HG03342 (cell line): ENCODE results near the gene H2AZ1.
"Not testable (repeated sequence)": the region's sequence is repeated elsewhere in the genome, so short reads cannot be mapped to it uniquely, and the experiment has no call there.

ENCODE experiments used
- ATAC-seq: cut with Tn5 transposase; IDR thresholded peaks from one replicate; pipeline ENCODE4 v1.9.1; 2021; ENCODE audit warnings: mild to moderate bottlenecking, moderate library complexity; ENCODE audit not compliant: unreplicated experiment

H2AZ1 gene

DNA sequence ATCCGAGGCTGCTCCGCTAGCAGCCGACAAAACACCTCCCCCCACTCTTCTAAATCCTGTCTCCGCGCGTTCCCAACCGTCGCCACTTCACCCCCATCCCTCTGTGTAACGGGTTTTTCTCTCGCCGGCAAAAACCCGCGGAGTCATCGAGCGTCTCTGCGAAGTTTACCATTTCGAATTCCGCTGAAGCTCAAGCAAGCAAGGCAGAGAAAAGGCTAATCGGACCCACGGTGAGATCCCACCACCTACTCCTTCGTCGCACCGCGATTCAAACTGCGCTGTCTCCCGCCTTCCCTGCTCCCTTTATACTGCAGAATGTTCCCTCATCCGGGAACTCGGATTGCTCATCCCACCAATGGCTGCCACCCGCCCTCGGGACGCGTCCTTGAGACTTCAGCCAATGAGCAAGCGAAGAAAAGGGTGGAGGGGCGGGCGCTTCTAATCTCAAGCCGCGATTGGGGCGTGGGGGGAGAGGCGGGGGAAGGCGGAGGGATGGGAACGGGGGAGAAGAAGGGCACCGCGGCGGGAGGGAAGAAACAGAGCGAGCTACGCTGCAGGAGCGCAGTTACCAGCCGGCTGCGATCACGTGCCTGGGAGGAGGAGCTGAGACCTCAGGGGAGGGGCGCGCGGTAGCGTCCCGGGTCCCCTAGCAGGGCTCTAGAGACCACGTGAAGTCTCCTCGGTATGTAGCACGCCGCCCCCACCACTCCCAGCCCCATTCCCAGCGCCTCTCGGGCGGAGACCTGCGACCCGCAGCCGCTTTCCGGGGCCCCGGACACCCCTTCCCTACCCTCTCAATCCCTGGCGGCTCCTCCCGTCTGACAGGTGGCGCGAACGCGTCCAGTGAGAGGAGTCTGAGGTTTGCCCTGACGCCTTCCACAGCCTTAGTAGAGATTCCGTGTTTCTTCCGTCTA, at the start of gene H2AZ1:
H2AZ1 (minus strand) TSS at position 277 of the 914 bp plus-strand sequence; CDS start at position 172, 105 bp downstream.
- peak; percentile 58 for ATAC-seq

DNA sequence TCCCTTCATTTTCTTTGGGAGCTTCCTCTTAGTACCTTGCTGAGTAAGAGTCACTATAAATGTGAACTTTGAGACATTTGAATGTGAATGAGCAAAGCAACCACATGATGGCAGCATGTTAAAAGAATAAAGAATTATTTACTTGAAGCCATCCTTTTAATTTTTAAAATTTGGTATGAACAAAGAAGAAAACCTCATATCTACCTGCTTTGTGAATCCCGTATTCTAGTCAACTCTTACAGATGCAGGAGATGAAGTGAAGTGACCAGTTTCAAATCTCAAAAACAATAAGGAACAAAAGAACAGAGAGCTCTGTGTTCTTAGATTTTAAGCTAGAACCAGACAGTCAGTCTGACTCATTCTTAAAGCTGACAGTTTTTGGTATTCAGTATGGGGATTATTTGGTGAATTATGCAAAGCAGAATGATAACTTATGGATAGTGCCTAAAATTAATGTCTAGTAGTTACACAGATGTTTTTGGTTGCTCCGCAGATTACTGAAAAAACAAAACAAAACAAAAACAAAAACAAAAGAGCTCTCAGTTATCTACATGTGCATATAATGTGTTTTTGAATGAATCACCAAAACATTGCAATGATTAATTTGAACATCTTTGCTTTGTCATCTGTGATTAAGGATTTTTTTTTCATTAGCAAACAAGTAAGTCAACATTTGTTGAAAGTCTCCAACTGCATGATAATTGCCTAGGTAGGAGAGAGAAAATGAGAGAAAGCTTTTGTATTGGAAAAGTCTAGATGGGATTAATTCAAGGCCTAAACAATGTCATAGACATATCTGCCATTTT, 48.2 kb upstream of the H2AZ1 start:
- ATAC-seq, result no peak

DNA sequence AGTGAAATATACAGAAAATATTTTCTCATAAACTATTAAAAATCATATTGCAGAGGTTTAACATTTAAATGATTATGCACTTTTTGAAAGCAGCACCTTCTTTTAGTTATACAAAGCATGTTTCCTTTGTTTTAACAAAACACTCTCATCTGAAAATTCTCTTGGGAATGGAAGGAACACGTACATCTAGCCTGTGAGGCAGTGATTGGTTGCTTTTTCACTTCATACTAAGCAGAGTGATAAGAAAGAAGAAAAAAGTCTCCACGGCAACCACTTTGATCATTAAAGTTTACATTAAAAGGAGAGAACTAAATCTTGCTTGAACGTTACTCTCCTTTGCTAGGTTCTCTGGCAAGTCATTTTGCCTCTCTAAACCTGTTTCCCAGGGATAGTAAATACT, 41.7 kb upstream of the H2AZ1 start:
- no peak for ATAC-seq

DNA sequence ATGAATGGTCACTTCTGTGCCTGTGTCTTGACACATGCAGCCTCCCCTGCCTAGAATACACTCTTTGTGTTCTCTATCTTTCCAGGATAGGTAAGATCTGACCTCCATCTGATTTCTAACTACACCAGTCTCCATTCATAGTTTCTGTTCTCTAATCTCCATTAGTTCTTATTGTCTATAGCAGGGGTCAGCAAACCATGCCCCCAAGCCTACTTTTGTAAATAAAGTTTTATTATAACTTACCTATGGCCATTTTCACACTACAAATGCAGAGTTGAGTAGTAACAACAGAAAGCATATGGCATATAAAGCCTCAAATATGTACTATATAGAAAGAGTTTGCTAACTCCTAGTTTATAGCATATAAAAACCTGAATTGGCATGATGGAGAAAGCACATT, 37.6 kb upstream of the H2AZ1 start:
- ATAC-seq, result no peak

DNA sequence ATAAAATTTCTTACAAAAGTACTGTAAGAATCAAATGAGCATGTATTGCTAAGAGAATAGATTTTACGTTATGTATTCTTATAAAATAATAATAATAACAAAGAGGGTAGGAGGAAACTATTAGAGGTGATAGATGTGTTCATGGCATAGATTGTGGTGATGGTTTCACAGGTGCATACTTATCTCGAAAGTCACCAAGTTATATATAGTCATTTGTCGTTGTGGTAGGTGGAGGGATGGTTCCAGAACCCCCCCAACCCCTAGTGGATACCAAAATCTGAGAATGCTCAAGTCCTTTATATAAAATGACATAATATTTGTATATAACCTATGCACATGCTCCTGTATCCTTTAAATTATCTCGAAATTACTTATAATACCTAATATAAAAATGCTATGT, 36.7 kb upstream of the H2AZ1 start:
- ATAC-seq, result no peak

DNA sequence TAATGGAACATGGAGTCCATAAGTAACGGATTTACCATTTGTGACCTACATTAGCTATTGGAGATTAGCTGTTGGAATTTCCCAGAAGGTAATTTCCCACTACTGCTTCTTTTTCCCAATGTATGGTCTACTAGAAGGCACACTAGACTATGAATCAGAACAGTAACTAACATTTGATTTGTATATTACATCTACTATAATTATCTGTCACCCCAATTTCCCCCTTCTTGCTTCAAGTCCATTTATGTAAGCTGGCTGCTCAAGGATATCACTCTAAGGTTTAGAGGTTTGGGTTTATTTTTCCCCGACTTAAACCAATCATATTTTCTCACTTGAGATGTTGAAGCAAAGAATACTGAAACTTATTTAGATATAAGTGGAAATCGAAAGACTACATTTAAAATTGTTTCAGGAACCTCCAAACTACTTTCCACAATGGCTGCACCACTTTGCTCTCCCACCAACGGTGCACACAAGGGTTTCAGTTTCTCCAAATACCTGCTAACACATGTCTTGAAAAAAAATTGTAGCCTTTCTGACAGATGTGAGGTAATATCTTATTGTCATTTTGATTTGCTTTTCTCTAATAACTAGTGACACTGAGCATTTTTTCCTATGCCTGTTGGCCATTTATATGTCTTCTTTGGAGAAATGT, 33.3 kb upstream of the H2AZ1 start:
- peak; percentile 32 for ATAC-seq

DNA sequence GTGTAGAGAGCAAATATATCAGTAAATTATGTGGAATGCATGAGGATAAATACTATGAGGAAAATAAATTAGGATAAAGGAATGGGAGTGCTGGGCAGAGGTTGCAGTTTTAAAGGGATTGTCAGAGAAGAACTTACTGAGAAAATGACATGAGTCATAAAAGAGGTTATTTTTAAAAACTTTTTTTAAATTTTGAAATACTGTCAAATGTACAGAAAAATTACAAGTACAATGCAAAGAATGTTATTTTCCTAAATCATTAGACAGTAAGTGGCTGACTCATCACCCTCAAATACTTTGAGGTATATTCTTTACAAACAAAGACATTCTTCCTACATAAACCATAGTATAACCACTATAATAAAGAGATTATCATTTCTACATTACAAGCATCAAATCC, 29.8 kb upstream of the H2AZ1 start:
- no peak for ATAC-seq

DNA sequence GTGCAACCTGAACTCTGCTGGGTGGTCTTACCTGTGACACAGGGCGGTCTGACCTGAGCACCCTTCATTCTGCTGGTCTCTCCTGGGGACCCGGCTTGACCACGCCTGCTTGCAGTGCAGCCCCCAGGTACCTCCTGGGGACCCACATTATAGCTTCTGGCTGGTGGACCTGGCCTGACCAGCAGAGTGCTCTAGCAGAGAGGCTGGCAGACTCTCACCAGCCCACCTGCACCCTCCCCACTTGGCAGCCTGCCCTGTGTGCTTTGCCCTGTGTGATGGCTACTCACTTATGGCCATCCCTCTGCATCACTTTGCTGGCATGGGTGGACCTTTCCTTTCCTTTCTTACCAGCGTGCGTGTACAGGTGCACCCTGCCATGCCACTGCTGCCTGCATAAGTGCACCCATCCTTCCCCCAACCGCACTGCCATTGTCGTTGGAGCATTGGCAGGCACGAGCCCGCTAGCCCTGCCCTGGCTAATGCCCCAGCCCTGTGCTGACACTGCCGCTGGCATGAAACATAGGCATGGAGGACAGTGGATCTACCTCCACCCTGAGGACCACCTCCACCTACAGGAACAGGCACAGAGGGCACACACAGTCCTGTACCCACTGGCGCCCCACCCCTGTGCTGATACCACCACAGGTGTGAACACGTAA, 21.5 kb upstream of the H2AZ1 start:
- ATAC-seq, result no peak

DNA sequence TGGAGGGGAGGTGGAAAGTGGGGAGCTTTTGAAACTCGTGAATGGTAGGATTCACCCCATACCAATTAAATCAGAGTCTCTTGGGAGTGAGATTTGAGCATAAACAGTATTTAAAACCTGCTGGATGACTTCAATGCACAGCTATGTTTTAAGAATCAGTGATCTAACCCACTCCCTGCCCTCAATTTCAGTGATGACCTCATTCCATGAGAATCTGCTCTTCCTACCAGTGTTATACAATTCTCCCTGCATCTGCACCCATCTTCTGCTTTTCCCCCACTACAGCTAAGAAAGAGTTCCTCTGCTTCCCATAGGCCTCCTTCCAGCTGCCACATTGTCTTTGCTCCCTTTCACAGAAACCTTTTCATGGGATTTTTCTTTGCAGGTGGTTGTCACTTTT, 18.3 kb upstream of the H2AZ1 start:
- ATAC-seq, result no peak

DNA sequence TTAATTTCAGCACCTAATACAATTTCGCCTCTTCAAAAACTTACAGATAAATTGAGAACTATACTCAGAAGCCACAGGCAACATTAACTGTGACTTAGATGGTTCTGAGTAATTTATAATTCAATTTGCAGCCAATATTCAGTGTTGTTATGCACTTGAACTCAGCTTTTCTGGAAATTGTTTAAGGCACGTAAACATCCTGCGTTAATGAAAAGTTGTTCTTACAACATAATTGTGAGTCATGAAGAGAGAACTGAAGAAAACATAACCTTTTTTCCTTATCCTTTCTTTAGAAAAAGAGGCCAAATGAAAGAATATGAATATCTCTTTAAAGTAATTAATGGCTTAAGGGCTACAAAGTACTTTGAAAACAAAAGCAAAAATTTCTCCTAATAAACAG, 16.6 kb upstream of the H2AZ1 start:
- no peak for ATAC-seq

DNA sequence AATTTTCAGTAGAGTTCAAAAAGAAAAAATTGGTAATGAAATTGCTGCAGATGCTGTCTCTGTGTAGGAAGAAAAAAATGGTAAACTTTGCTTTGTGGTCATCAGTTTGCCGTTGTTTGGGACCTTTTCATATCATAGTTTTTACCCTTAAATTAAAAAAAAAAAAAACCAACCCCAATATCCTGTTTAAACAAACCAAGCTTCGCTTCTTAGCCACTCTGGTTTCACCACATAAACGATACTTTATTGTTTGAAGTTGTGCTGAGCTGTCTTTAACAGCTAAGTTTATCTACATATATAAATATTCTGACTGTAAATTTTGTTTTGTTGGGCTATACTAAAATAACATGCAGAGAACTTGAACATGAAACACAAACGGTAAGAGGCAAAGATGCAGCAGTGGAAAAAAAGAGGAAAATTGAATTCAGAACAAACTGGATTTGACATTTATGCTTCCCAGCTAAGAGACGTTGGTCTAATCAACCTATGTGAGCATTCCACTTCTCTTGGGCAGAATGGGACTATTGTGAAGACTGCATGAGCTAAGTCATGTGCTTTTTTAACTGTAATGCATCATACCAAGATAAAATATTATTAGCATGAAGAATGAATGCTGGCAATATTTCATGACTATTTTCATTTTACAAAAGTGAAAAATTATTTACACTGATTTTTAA, 15.7 kb upstream of the H2AZ1 start:
- ATAC-seq, result no peak

DNA sequence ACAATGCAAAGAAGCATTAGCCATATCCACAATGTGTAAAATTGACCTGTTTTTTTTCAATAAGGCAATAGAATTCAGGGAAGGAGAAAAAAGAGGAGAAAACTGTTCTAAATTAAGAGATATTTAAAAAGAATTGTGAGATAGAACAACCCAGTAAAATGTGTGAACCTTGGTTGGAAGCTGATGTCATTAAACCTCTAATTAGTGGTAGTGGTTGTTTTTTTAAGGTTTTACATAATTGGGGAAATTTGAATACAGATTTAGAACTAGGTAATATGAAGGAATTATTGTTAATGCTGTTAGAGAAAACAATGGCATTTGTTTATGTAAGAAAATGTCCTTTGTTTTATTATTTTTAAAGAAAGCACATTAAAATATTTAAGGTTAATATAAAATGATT, 15.1 kb upstream of the H2AZ1 start:
- ATAC-seq, result no peak

DNA sequence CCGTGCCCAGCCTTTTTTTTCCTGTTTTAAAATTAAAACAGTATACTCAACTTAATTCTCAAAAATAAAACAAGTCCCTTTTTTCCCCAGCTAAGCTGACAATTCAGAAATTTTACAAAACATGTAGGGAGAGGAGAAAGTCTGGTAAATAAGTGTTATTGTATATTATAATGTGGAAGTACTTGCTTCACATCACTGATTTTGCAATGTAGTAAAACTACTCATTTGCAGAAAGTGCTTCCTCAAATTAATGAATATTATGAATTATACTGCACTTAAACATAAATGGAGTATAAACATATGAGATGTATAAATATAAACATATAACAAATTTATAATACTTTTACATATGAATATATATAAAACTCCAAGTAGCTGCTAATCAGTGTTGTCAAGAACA, 11.6 kb upstream of the H2AZ1 start:
- no peak for ATAC-seq

DNA sequence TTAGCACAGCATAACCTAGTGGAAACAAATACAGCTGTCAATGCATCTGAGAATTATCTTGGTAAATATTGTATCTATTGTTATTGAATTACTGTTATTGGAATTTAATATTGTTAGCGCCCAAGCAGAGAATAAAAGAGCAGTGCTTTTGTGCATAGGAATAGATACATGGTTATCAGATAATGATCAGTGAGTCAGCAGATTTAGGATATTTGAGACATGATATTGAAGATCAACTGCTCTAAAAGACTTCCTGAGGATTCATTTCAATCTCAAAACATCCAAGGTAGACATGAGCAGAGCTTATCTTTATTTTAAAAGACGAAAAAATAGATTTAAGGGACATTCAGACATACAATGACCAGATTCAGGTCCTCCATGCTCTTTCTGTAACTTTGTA, 10.6 kb upstream of the H2AZ1 start:
- no peak for ATAC-seq

DNA sequence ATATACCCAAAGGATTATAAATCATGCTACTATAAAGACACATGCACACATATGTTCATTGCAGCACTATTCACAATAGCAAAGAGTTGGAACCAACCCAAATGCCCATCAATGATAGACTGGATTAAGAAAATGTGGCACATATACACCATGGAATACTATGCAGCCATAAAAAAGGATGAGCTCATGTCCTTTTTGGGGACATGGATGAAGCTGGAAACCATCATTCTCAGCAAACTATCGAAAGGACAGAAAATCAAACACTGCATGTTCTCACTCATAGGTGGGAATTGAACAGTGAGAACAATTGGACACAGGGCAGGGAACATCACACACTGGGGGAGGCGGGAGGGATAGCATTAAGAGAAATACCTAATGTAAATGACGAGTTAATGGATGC, 8.1 kb upstream of the H2AZ1 start:
- not testable (repeated sequence) for ATAC-seq

DNA sequence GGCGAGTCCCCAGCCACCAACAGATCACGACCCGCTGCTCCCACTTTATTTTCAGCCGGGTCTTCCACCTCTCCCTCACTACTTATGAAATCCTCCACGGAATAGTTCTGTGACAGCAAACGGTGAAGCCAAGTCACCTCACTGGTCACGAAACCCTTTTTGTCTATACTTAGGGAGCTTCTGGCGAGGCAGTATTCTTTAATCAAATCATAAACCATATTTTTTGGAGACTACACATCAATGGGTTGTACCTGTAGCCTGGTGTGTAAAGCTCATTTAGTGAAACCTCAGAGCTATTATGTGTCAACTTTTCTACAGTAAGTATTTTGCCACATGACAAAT, 809 bp upstream of the H2AZ1 start:
- no peak for ATAC-seq

DNA sequence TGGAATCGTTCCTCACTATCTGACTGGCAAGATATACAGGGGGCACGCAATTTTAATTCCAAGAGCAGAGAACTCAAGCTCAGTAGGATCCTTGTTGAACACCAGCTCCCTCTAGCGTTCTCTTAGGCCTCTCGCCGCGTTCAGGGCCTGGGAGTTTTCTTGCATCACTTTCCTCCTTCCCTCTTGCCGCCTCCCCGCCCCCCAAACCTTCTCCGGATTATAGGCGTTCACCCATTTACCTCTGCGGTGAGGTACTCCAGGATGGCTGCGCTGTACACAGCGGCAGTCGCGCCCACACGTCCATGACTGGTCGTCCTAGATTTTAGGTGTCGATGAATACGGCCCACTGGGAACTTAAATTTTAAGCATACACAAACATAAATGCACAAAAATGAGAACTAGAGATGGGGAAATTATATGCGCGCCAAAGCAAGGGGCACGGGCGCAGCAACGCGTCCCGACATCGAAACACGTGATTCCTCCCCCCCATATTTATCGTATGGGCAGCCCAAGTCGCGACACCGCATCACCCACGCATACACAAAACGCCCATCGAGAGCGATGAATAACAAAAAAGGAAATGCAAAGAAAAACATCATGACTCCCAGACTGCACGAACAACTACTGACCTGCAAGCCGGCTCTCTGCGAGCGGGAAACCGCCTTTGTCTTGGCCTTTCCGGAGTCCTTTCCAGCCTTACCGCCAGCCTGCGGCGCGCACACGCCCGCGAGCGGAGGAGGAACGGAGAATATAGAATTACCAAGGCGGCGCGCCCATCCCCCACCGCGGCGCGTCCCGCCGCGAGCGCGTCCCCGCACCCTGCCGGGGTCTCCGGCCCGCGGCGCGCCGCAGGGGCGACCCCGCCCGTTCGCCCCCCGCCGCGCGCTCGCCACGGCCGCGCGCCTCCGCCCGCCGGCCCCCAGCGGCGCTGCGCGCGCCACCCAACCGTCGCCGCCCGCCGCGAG, 759 bp downstream of the H2AZ1 start:
- ATAC-seq, result peak; percentile 30

DNA sequence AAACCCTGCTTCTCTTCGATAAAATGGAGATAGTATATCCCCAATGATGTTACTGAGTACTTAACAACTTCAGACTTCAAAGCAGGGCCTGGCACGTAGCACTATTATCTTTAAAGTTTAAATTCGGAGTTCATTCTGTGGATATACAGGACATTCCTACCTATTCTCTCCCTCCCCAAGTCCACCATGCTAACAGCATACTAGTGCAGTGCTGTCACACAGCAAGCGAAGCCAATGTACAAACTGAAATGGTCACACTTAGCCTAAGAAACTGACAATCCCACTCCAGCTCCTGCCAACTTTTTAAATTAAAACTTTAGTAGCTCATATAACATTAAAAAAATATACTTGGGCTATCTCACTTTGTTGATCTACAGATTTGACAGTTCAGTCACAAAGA, 2.5 kb downstream of the H2AZ1 start:
- no peak for ATAC-seq

DNA sequence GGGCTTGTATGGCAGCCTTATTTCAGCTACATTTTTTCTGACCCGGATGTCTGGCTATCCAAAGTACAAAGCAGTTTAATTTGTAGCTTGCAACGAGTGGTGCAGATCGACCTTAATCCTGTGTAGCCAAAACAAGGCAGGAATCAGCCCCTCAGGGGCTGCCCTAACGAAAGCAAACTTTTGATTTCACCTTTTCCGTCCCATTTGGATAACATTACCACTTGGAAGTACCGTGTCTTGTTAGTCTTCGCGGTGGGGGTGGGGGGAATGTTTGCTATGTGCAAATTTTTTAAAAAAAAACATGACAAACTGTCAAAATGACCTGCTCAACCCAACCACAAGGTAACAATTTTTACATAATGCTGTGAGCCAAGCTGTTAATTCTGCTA, 2.9 kb downstream of the H2AZ1 start:
- ATAC-seq, result no peak
